HG03135 (cell line): Measurements from ENCODE around the gene MANBA.
"Not testable (repeated sequence)": the region's sequence is repeated elsewhere in the genome, so short reads cannot be mapped to it uniquely, and the experiment has no call there.

Source experiments
- ATAC-seq: cut with Tn5 transposase; IDR thresholded peaks from one replicate; pipeline ENCODE4 v1.9.1; 2021; ENCODE audit warnings: mild to moderate bottlenecking, moderate library complexity; ENCODE audit not compliant: unreplicated experiment

MANBA gene

DNA sequence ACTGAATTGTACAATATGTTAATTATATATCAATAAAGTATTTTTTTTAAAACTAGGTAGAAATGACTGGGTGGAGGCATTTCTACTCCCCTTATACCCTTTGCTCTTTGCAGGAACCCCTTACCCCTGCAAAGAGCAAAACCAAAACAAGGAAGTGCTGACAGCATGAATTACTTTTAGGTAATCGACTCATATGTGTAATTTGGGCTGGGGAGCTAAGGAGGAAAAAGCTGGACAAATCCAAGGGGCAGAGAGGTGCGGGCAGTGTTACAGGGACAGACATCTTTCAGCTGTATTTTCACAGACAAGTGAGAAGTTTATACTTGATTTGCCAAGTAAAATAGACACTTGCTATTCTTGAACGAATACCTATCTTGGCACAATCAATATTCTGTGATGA lies 35.5 kb downstream of the MANBA start:
- no peak for ATAC-seq

DNA sequence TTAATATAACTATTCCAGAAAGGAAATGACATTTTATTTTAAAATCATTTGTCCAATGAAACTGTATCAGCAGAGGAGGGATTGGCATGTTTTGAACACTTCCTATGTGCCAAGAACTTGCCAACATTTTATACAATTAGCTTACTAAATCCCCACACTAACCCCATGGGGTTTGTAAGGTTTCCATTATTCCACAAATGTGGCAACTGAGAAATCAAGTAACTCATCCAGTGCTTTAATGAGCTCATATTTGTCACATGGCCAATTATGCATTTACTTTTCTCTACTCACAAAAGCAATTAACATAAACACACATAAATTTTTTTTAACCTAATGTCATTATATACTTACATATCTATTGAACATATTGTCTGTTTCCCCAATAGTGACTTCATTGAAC lies 37.3 kb downstream of the MANBA start:
- no peak for ATAC-seq

DNA sequence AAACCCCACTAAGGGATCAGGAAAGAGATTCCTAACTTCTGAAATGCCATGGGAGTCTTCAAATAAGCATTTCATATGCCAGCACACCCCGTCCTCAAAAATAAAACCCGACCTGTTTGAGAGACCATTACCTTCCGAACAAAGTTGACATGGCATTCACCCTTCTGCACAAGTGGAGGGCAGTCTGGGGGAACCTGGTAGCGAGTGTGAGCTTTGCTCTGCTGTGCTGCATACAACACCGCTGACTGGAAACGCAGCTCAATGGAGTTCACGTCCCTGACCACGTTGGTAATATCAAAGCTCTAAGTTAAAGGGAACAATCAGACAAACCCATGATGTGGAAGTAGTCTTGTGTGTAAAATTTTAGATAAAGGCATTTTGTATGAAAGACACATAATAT lies 38.0 kb downstream of the MANBA start:
- no peak for ATAC-seq

DNA sequence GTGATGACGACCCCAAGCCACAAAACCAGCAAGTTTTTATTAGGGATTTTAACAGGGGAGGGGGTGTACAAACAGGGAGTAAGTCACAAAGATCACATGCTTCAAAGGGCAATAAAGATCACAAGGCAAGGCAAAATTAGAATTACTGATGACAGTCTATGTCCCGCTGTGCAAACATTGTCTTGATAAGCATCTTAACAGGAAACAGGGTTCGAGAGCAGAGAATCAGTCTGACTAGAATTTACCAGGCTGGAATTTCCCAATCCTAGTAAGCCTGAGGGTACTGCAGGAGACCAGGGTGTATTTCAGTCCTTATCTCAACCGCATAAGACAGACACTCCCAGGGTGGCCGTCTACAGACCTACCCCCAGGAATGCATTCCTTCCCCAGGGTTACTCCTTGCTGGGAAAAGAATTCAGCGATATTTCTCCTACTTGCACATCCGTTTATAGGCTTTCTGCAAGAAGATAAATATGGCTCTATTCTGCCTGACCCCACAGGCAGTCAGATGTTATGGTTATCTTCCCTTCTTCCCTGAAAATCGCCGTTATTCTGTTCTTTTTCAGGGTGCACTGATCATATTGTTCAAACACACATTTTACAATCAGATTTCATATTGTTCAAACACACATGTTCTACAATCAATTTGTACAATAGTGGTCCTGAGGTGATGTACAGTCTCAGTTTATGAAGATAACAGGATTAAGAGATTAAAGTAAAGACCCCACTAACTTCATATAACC lies 41.8 kb downstream of the MANBA start:
- ATAC-seq = not testable (repeated sequence)

DNA sequence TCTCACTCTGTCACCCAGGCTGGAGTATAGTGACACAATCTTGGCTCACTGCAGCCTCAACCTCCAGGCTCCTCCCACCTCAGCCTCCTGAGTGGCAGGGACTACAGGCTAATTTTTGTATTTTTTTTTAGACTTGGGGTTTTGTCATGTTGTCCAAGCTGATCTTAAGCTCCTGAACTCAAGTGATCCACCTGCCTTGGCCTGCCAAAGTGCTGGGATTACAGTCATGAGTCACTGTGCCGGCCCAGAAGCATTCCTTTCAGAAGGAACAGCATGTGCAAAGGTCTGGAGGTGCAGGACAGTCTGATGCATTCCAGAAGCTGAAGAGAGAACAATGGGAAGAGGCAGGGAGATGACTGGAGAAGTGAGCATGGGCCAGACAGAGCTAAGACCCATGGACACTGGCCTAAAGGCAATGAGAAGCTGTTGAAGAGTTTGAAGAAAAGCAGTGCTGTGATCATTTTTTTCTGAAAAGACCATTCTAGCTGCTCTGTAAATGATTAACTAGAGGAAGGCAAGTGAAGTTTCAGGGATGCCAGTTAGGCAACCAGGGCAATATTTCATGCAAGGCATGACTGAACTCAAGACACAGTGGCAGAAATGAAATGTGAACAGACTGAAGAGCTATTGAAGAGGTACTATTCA lies 43.2 kb downstream of the MANBA start:
- no peak for ATAC-seq

DNA sequence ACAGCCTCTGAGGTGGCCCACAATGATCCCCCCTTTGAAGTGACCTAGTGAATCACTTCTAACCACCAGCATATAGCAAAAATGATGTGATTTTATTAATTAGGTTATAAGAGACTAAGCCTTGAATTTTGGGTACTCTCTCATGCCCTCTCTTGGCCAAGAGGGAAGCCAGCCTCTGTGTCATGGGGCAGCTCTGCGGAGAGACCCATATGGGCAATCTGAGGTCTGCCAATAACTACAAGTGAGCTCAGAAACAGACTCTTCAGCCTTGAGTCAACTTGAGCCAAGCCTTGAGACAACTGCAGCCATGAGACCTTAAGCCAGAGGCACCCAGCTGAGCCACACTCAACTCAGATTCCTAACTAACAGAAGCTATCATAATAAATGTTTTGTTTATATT lies 45.7 kb downstream of the MANBA start:
- no peak for ATAC-seq

DNA sequence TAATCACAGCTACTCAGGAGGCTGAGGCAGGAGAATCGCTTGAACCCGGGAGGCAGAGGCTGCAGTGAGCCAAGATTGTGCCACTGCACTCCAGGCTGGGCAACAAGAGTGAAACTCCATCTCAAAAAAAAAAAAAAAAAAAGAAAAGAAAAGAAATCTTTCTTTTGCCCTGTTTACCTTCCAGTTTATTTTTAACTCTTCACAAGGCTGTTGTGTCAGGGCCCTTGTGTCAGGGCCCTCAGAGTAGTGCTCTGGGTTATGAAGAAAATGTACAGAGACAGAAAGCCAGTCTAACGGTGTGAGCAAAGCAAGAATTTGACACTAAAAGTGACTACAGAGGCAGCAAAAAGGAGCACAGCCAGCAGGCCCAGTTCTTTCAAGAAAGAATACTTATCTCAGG lies 47.0 kb downstream of the MANBA start:
- ATAC-seq = not testable (repeated sequence)

DNA sequence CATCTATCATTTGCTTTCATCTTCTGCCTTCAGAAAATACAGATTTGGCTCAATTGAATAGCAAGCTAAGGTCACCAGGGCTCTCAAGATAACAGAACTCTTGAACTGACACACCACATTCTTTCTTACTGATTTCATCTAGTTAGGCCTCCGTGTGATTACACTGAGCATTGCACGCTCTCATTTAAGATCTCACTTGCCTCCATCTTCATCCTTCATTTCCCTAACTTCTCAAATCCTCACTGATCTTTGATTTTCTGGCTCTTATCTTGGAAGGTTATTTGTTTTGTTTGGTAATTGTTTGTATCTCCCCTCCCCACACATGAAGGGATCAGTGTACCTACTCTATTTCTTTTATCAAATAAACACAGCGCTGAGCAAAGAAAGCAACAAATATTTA lies 47.7 kb downstream of the MANBA start:
- ATAC-seq = no peak

DNA sequence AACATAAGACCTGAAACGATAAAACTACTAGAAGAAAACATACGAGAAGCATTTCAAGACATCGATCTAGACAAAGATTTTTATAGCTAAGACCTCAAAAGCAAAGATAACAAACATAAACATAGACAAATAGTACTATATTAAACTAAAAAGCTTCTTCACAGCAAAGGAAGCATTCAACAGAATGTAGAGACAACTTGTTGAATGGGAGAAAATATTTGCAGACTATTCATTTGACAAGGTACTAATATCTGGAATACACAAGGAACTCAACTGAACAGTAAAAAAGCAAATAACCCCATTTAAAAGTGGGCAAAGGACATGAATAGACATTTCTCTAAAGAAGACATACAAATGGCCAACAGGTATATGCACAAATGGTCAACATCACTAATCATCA lies 49.8 kb downstream of the MANBA start:
- ATAC-seq = no peak

DNA sequence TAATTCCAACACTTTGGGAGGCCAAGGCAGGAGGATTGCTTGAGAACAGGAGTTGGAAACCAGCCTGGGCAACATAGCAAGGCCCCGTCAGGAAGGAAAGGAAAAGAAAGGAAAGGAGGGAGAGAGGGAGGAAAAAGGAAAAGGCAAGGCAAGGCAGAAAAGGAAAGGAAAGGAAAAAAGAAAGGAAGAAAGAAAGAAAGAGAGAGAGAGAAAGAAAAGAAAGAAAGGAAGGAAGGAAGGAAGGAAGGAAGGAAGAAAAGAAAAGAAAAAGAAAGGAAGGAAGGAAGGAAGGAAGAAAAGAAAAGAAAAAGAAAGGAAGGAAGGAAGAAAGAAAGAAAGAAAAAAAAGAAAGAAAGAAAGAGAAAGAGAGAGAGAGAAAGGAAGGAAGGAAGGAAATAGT lies 51.7 kb downstream of the MANBA start:
- ATAC-seq = not testable (repeated sequence)

DNA sequence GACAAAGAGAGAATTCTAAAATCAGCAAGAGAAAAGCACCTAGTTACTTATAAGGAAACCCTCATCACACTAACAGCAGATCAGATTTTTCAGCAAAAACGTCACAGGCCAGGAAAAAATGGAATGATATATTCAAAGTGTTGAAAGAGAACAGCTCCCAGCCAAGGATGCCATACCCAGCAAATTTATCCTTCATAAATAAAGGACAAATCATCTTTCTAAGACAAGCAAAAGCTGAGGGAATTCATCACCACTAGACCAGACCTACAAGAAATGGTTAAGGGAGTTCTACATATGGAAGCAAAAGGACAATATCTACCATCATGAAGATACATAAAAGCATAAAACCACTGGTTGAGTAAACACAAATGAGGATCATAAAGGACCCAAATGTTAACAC lies 53.6 kb downstream of the MANBA start:
- ATAC-seq = no peak

DNA sequence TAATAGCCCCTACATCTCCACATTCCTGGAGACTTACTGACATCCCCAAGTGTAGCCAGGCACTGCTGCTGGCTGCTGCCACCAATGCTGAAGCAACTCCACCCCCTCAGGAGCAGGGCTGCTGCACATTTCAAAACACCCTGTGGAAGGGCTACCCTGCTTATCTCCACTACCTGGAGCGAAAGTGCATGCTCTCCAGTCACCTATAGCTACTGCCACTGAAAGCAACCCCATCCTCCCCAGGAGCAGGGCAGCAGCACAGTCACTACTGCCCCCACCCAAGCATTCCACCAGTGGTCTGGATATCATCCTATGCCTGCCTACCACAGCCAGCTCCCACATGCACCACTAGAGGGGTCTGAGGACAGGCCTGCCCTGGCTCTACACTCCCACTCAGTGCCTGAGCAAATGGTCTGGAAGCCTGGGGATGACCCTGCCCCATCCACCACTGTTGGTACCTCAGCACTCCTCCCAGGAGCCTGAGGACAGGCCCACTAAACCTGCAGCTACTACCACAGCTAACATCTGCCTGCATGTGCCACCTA lies 55.3 kb downstream of the MANBA start:
- no peak for ATAC-seq

DNA sequence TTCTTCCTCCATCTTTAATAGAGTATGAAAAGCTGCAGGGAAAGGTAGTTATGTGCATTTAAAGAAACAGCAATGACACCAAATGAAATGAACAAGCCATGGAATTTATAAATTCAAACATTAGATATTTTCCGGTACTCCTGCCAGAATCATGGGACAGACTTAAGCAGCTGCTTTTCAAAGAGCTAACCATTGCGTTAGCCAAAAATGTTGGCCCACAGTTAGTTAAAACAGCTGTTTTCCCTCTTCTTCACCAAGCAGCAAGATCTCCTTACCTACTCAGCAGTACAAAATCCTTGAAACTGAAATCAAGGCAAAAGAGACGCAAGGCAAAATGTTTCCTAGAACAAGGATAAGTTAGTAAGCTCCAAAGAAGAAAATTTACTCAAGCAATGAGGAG lies 64.0 kb downstream of the MANBA start:
- no peak for ATAC-seq

DNA sequence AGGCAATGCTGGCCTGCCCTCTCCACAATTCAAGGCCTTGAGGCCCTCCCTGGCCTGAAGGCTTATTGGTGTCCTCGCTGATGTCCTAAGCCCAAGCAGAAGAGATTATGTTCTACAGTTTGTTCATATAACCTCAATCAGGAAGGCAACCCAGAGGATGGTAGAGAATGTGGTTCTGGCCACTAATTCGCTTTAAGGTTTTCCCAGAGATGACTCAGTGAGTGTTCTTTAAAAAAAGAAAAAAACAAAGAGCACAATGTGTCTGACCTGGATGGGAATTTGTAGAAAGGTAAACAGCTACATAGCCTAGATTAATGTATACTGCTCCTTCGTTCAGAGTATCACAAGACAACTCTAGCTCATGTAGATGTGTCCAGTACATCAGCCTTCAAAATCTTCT lies 66.0 kb downstream of the MANBA start:
- no peak for ATAC-seq

DNA sequence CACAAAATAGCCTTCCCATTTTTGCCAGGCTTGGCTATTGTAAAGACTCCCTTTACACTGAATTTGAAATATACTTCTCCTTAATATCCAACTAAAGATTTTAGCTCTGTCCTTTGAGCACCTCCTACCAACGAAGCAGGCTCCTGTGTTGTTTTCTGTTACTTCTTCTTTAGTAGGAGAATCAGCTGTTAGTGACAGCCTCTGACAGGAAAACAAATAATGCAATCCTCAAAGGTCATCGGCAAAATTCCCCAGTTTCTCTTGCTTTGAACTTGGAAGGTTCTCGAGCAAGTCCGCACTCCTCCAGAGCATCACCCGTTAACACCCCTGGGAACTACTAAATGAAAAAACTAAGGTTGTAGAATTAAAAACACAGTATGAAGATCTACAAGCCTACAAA lies 66.9 kb downstream of the MANBA start:
- no peak for ATAC-seq

DNA sequence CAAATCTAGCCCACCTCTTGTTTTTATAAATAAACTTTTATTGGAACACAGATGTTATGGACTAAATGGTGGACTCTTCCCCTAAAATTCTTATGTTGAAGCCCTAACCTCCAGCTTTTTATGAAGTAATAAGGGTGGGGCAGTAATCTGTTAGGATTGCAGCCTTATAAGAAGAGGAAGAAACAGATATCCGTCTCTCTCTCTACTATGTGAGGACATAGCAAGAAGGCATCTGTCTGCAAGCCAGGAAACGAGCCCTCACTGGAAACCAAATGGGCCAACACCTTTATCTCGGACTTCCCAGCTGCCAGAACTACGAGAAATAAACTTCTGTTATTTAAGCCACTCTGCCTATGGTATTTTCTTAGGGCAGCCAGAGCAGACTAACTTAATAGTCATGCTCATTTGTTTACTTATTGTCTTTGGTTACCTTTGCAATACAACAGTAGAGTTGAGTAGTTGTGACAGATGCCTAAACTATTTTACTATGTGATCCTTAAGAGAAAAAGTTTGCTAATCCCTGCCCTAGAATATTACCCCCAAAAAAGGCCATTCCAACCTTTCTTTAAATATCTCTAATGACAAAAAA lies 67.4 kb downstream of the MANBA start:
- ATAC-seq = no peak

DNA sequence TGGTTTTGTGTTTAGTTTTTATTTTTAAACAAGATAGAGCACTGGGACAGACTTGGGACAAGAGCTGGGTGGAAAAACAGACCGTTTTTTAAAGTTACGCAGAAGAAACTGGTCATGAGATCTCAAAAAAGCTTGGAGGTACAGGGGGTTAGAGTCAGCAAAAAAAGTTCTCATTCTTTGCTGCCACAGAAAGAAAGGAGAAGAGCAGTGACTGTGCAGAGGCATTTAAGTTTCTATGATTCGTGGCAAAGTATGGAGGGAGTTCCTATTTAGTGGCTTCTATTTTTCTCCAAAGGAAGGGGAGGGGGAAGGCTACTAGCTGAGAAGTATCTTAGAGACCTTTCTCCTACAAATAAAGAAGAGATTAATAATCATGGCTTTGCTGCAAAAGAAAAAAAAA lies 68.3 kb downstream of the MANBA start:
- ATAC-seq = no peak

DNA sequence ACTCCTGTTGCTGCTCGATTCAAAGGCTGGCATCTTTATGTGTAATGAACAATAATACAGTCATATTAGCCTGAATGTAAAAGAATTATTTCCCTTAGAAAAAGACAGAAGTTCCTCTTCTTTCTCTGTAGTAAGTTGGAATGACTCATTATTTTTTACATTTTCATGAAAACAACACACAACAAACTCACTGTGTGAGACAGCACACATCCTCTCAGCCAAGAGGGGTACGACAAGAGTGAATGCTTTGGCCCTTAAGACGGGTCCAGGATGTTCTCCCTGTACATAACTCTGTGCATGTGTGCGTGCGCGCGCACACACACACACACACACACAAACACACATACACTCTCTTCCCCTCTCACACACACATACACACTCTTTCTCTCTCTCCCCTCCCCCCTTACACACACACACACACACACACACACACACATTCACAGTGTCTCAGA lies 72.8 kb downstream of the MANBA start:
- peak; percentile 50 for ATAC-seq

DNA sequence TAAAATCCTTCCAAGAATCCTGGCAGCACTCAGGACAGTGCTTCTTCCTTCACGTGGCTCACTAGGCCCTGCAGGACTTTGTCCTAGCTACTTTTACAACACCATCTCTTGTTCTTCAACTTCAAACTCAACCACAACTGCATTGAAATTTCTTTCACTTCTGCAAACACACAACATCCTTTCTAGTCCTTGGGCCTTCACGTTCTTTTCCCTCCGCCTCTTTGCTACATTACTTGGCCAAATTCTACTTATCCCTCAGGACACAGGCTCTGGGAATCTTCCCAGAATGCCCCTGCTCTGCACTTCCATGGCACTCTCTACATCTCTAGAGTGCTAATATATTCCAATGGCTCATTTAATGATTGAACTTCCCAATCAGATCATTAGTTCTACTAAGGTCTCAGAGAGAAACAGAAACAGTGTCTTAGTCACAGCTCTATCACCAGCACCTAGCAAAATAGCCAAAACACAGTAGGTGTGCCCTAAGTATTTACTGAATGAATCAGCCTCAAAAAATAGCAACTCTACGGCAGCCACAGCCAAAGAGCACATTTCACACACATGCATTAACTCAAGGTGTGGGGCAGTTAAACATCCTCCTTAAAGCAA lies 73.3 kb downstream of the MANBA start:
- peak; percentile 92 for ATAC-seq

DNA sequence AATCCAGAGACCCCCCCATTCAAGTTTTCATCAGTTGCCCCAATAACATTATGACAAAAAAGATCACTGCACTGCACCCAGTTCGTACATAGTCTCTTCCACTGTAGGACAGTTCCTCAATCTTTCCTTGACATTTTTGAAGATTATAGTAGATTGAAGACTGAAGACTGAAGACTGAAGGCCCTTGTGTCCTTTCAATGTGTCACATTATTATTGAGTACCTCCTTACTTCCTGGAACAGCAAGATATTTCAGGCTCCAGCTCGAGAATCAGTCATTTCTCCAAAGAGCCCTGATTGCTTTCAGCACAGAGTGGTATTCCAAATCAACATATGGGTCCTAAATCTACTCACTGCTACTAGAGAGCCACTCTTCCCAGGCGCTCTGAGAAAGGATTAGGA lies 75.0 kb downstream of the MANBA start:
- ATAC-seq = no peak

DNA sequence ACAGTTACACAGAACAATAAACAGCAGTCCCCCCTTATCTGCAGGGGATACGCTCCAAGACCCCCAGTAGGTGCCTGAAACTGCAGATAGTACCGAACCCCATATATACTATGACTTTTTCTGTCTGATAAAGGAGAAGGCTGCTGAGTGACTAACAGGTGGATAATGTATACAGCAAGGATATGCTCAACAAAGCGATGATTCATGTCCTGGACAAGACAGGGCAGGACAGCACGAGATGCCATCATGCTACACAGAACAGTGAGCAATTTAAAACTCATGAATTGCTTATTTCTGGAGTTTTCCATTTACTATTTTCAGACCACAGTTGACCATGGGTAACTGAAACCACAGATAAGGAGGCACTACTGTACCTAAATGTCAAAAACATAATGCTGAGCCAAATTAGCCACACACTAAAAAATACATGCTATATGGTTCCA lies 76.1 kb downstream of the MANBA start:
- ATAC-seq = no peak
